Endothelial cell (in vitro differentiated cells): Measurements from ENCODE around the gene UBAC1. TPM values are rescaled to one million over a fixed set of nuclear protein-coding genes. Genes with fewer than 3 reads are reported as not detected.

Experiments
- DNase-seq: peaks from one replicate; pipeline ENCODE4 v3.0.0; 2021; ENCODE audit warnings: low spot score
- H3K27ac Mint-ChIP-seq: one replicate; pipeline ENCODE4 v1.8.0; 2021; ENCODE audit warnings: mixed read lengths, inconsistent platforms; ENCODE audit not compliant: unreplicated experiment
- H3K27me3 Mint-ChIP-seq: one replicate; pipeline ENCODE4 v1.8.0; 2021; ENCODE audit warnings: mild to moderate bottlenecking, moderate library complexity, mixed read lengths, inconsistent platforms; ENCODE audit not compliant: unreplicated experiment
- H3K36me3 Mint-ChIP-seq: one replicate; pipeline ENCODE4 v1.8.0; 2021; ENCODE audit warnings: mild to moderate bottlenecking, low read depth, mixed read lengths, inconsistent platforms; ENCODE audit not compliant: unreplicated experiment
- H3K4me1 Mint-ChIP-seq: one replicate; pipeline ENCODE4 v1.8.0; 2021; ENCODE audit warnings: mild to moderate bottlenecking, mixed read lengths, inconsistent platforms; ENCODE audit not compliant: unreplicated experiment
- H3K4me3 Mint-ChIP-seq: one replicate; pipeline ENCODE4 v1.8.0; 2021; ENCODE audit warnings: mild to moderate bottlenecking, mixed read lengths, inconsistent platforms; ENCODE audit not compliant: unreplicated experiment
- H3K9me3 Mint-ChIP-seq: one replicate; pipeline ENCODE4 v1.8.0; 2021; ENCODE audit warnings: mixed read lengths, inconsistent platforms; ENCODE audit not compliant: unreplicated experiment
- CTCF ChIP-seq: fragments of 200-600 bp; sonication (generic); IDR thresholded peaks from one replicate; pipeline ENCODE4 v1.5.0; 2021; ENCODE audit warnings: antibody characterized with exemption; ENCODE audit not compliant: unreplicated experiment
- total RNA-seq: library from RNA; stranded (reverse); fragmentation: NEBNext Ultra II Directional; extraction: Animal tissue kit (Norgen Biotek cat#: 25700); gene quantifications from one replicate; pipeline ENCODE4 v1.2.1, GENCODE V29; 2021; ENCODE audit not compliant: unreplicated experiment

Gene UBAC1
- total RNA-seq, 1 donor from 2014 or later, result 46.8 TPM

- Mint-ChIP-seq H3K36me3 (peaks cover 5% of the 10 kb centered on the region), H3K27ac (no peak overlapping the region), H3K27me3 (peaks cover 9% of the 10 kb centered on the region), H3K4me3 (no peak overlapping the region), H3K4me1 (peaks cover 66% of the 10 kb centered on the region), H3K9me3 (no peaks in the 10 kb centered on the region)
- DNase-seq, result no peak
- TF ChIP-seq CTCF, result no peak
These were observed 72.9 kb downstream of the UBAC1 start for GRCh38 chr9:135888126-135888765.

GRCh38 chr9:135887585-135888050 lies 73.6 kb downstream of the UBAC1 start:
- Mint-ChIP-seq H3K27me3 (peaks cover 9% of the 10 kb centered on the region), H3K27ac (peak overlapping the region; percentile 13), H3K36me3 (peaks cover 5% of the 10 kb centered on the region), H3K4me3 (no peak overlapping the region), H3K9me3 (no peaks in the 10 kb centered on the region), H3K4me1 (peaks cover 62% of the 10 kb centered on the region)
- no peak for DNase-seq
- no peak for TF ChIP-seq CTCF

GRCh38 chr9:135887021-135887507 lies 74.1 kb downstream of the UBAC1 start:
- H3K4me1 Mint-ChIP-seq, result peaks cover 60% of the 10 kb centered on the region
- no peak overlapping the region for H3K27ac Mint-ChIP-seq
- H3K4me3 Mint-ChIP-seq, result no peak overlapping the region

GRCh38 chr9:135886147-135886981 lies 74.8 kb downstream of the UBAC1 start:
- H3K9me3 Mint-ChIP-seq, result no peaks in the 10 kb centered on the region
- H3K27me3 Mint-ChIP-seq, result peaks cover 11% of the 10 kb centered on the region
- H3K4me1 Mint-ChIP-seq, result peaks cover 55% of the 10 kb centered on the region
- H3K27ac Mint-ChIP-seq, result peak overlapping the region; percentile 19
- H3K4me3 Mint-ChIP-seq, result peak overlapping the region; percentile 18
- no peak for TF ChIP-seq CTCF
- H3K36me3 Mint-ChIP-seq, result peaks cover 5% of the 10 kb centered on the region
- no peak for DNase-seq

More at GRCh38 chr9:135887021-135887507, 74.1 kb downstream of the UBAC1 start:
- H3K27me3 Mint-ChIP-seq, result peaks cover 11% of the 10 kb centered on the region
- no peaks in the 10 kb centered on the region for H3K9me3 Mint-ChIP-seq
- TF ChIP-seq CTCF, result no peak
- peaks cover 5% of the 10 kb centered on the region for H3K36me3 Mint-ChIP-seq
- no peak for DNase-seq
